ENCODE data around the gene TRPV4.

GRCh38 chr12:109873653-109874052 lies 40.5 kb upstream of the TRPV4 start:
- TF ChIP-seq, protein P1, sequence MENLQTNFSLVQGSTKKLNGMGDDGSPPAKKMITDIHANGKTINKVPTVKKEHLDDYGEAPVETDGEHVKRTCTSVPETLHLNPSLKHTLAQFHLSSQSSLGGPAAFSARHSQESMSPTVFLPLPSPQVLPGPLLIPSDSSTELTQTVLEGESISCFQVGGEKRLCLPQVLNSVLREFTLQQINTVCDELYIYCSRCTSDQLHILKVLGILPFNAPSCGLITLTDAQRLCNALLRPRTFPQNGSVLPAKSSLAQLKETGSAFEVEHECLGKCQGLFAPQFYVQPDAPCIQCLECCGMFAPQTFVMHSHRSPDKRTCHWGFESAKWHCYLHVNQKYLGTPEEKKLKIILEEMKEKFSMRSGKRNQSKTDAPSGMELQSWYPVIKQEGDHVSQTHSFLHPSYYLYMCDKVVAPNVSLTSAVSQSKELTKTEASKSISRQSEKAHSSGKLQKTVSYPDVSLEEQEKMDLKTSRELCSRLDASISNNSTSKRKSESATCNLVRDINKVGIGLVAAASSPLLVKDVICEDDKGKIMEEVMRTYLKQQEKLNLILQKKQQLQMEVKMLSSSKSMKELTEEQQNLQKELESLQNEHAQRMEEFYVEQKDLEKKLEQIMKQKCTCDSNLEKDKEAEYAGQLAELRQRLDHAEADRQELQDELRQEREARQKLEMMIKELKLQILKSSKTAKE (IDR thresholded peaks at IDR 0.05; ENCODE audit: low read depth, poor library complexity, severe bottlenecking) = no peak
- TF ChIP-seq CBX3 (IDR thresholded peaks at IDR 0.05; ENCODE audit: borderline replicate concordance, low read depth) (no peak), ZNF274 (IDR thresholded peaks at IDR 0.05; ENCODE audit: insufficient read depth, insufficient read length) (no peak), RAD21 (IDR thresholded peaks at IDR 0.05; ENCODE audit: insufficient read depth, low read depth, low read length) (no peak), YBX1 (IDR thresholded peaks at IDR 0.05) (no peak), RELA (IDR thresholded peaks at IDR 0.05; ENCODE audit: borderline replicate concordance, partially characterized antibody) (no peak), JUNB (IDR thresholded peaks at IDR 0.05) (no peak)
- TF ChIP-seq, protein P2, sequence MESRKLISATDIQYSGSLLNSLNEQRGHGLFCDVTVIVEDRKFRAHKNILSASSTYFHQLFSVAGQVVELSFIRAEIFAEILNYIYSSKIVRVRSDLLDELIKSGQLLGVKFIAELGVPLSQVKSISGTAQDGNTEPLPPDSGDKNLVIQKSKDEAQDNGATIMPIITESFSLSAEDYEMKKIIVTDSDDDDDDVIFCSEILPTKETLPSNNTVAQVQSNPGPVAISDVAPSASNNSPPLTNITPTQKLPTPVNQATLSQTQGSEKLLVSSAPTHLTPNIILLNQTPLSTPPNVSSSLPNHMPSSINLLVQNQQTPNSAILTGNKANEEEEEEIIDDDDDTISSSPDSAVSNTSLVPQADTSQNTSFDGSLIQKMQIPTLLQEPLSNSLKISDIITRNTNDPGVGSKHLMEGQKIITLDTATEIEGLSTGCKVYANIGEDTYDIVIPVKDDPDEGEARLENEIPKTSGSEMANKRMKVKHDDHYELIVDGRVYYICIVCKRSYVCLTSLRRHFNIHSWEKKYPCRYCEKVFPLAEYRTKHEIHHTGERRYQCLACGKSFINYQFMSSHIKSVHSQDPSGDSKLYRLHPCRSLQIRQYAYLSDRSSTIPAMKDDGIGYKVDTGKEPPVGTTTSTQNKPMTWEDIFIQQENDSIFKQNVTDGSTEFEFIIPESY (IDR thresholded peaks at IDR 0.05) = no peak

Measured in GM12878 (cell line).